ENCODE results near the gene THSD1.

- TF ChIP-seq CTCF (conservative IDR thresholded peaks at IDR 0.05; ENCODE audit: low read length) (no peak), EZH2phosphoT487 (IDR thresholded peaks at IDR 0.05; ENCODE audit: borderline replicate concordance, low read depth, low read length) (no peak)
These were observed 60.2 kb downstream of the THSD1 start for GRCh38 chr13:52345631-52346251.
